CD1c-positive myeloid dendritic cell (primary cell): ENCODE measurements around the gene TKTL2.
"Not testable (repeated sequence)": the region's sequence is repeated elsewhere in the genome, so short reads cannot be mapped to it uniquely, and the experiment has no call there.

Experiments used
- DNase-seq: peaks from one replicate; pipeline ENCODE4 v3.0.0-alpha.2; 2016; ENCODE audit errors: extremely low spot score

TKTL2 gene

GRCh38 chr4:163447481-163447880 lies 26.1 kb downstream of the TKTL2 start:
- DNase-seq, result no peak

DNA sequence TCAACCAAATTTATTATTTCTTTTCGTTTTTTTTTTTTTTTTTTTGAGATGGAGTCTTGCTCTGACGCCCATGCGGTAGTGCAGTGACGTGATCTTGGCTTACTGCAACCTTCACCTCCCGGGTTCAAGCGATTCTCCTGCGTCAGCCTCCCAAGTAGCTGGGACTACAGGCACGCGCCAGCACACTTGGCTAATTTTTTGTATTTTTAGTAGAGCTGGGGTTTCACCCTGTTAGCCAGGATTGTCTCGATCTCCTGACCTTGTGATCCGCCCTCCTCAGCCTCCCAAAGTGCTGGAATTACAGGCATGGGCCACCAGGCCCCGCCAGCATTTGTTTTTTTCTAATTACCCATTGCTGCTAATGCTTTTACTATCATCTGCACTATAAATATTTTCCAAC lies 26.5 kb downstream of the TKTL2 start:
- DNase-seq, result not testable (repeated sequence)

- no peak for DNase-seq
These were observed 33.5 kb downstream of the TKTL2 start for GRCh38 chr4:163440040-163440439.
